BE2C (cell line): Measurements from ENCODE around the gene SS18L1.
A peak's percentile ranks its signal among the peaks of the same experiment; 100 is the strongest.

Experiments
- DNase-seq: peaks from one replicate; pipeline ENCODE4 v3.0.0-alpha.2; 2020
- H3K27me3 ChIP-seq: fragments of 250-450 bp; sonication (Bioruptor Pico); 2 replicates; pipeline ENCODE4 v1.5.1; 2020; ENCODE audit warnings: mild to moderate bottlenecking
- H3K36me3 ChIP-seq: fragments of 250-450 bp; sonication (Bioruptor Pico); 2 replicates; pipeline ENCODE4 v1.5.1; 2020; ENCODE audit warnings: mild to moderate bottlenecking
- H3K4me1 ChIP-seq: fragments of 250-450 bp; sonication (Bioruptor Pico); 2 replicates; pipeline ENCODE4 v1.5.1; 2020
- H3K4me3 ChIP-seq: 2 replicates; pipeline ENCODE4 v1.5.1; 2011; ENCODE audit warnings: low read depth, low read length
- H3K9me3 ChIP-seq: fragments of 250-450 bp; sonication (Bioruptor Pico); 2 replicates; pipeline ENCODE4 v1.5.1; 2020
- TF ChIP-seq, protein P1 (sequence below): IDR thresholded peaks from 2 replicates; pipeline ENCODE4 v1.5.1; 2012; ENCODE audit warnings: mild to moderate bottlenecking, low read depth, low read length

Gene SS18L1

DNA sequence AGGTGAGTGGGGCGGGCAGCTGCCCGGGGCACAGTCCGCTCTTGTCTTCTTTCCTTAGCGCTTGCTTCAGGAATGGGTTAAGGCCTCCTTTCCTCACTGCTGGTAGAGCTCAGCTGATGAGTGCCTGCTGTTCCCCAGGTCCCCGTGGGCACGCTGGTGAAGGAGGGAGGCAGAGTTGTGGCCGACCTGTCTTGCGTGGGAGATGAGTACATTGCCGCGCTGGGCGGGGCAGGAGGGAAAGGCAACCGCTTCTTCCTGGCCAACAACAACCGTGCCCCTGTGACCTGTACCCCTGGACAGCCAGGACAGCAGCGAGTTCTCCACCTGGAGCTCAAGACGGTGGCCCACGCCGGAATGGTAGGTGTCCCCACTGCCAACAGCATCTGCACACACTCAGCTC is 54.9 kb downstream of the SS18L1 start:
- Histone ChIP-seq H3K9me3 (no peaks in the 10 kb centered on the region), H3K27me3 (no peaks in the 10 kb centered on the region), H3K4me1 (peaks cover 17% of the 10 kb centered on the region), H3K4me3 (no peak overlapping the region), H3K36me3 (peaks cover 67% of the 10 kb centered on the region)
- no peak for DNase-seq
- TF ChIP-seq, protein P1, sequence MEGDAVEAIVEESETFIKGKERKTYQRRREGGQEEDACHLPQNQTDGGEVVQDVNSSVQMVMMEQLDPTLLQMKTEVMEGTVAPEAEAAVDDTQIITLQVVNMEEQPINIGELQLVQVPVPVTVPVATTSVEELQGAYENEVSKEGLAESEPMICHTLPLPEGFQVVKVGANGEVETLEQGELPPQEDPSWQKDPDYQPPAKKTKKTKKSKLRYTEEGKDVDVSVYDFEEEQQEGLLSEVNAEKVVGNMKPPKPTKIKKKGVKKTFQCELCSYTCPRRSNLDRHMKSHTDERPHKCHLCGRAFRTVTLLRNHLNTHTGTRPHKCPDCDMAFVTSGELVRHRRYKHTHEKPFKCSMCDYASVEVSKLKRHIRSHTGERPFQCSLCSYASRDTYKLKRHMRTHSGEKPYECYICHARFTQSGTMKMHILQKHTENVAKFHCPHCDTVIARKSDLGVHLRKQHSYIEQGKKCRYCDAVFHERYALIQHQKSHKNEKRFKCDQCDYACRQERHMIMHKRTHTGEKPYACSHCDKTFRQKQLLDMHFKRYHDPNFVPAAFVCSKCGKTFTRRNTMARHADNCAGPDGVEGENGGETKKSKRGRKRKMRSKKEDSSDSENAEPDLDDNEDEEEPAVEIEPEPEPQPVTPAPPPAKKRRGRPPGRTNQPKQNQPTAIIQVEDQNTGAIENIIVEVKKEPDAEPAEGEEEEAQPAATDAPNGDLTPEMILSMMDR: no peak

DNA sequence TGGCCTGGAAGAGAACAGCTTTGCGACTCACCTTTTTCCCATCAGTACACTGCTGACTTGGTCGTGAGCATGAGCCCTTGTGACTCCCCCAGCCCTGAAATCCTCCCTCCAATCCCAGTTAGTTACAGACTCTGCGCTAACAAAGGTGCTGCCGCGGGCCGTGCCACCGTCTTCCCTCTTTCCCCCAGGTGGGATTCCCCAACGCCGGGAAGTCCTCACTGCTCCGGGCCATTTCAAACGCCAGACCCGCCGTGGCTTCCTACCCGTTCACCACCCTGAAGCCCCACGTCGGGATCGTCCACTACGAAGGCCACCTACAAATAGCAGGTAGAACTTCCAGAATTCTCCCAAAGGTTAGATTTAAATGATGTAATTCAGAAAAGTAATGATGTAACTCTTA is 55.4 kb downstream of the SS18L1 start:
- Histone ChIP-seq H3K4me3 (no peak overlapping the region), H3K9me3 (no peaks in the 10 kb centered on the region), H3K27me3 (no peaks in the 10 kb centered on the region), H3K36me3 (peaks cover 67% of the 10 kb centered on the region), H3K4me1 (peaks cover 20% of the 10 kb centered on the region)
- TF ChIP-seq, protein P1: no peak
- no peak for DNase-seq

DNA sequence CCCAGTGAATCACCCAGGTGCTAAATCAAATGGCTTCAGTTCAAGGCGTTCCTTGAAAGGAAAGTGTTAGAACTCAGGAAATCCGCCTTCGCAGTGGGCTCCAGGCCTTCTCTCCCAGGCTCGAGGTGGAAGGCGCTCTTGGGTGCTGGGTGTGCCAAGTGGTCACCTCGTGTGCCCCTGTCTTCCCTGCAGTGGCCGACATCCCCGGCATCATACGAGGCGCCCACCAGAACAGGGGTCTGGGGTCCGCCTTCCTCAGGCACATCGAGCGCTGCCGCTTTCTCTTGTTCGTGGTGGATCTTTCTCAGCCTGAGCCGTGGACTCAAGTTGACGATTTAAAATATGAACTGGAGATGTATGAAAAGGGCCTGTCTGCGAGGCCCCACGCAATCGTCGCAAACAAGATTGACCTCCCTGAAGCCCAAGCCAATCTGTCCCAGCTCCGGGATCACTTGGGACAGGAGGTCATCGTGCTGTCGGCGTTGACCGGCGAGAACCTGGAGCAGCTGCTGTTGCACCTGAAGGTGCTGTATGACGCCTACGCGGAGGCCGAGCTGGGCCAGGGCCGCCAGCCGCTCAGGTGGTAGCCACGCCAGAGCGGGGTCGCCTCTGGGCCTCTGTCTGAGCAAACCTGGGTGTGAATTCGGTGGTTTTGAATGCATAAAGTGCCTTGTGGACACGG is 57.1 kb downstream of the SS18L1 start:
- Histone ChIP-seq H3K36me3 (peaks cover 61% of the 10 kb centered on the region), H3K27me3 (no peaks in the 10 kb centered on the region), H3K4me3 (no peak overlapping the region), H3K9me3 (no peaks in the 10 kb centered on the region), H3K4me1 (peaks cover 20% of the 10 kb centered on the region)
- DNase-seq: no peak
- TF ChIP-seq, protein P1: no peak

DNA sequence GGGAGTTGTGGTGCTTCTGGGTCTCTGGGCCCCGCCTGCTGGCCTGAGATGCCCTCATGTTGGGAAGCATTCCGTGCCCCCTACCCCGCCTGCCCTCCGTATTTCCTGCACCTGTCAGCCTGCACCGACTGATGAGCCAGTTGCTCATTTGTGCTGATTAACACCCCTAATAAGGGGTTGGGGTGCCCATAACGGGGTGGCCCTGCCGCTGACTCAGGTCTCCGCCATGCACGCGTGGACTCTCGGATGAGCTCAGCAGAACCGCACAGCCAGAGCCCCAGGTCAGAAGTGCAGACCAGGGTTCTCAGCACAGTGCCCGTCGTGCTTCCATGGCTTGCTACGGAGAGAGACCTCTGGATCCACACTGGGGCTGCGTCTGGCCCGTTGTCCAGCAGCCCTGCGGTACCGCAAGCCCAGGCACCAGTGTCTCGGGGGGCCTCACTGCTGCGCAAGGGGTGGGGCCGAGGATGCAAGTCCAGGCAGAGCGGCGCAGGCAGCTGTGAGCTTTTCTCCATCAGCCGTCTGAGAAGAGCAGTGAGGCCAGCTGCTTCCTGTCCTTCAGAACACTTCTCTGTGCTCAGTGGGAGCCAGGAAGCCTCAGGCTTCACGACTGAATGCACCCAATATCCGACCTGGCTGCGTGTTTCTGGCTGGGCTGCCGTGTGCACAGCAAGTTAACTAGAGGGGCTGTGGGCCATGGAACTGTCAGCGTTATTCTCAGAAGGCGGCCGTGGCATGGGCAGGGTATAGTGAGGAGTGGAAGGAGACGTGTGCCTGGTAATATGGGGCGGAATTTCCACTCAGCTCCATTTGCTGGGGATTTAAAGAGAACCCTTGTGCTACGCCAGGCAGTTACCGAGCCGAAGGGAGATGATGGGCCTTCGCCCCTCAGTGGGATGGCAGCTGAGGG is 57.9 kb downstream of the SS18L1 start:
- H3K4me1 ChIP-seq: peaks cover 20% of the 10 kb centered on the region
- TF ChIP-seq, protein P1: no peak
- no peaks in the 10 kb centered on the region for H3K9me3 ChIP-seq
- H3K27me3 ChIP-seq: no peaks in the 10 kb centered on the region
- peaks cover 57% of the 10 kb centered on the region for H3K36me3 ChIP-seq
- DNase-seq: peak; percentile 45
- no peak overlapping the region for H3K4me3 ChIP-seq

DNA sequence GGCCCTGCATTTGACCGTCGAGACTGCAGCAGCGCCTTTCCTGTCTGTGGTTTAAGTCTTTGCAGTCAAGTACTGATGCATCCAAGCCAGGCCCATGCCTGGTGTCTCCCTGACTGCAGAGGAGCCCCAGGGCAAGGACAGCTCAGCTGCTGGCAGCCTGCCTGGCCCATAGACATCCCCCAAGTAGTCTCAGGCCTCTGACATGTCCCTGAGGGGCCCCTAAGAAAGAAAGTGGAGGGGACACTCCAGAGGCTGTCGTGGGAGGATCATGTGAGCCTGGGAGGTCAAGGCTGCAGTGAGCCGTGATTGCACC is 58.5 kb downstream of the SS18L1 start:
- DNase-seq: peak; percentile 60
- Histone ChIP-seq H3K27me3 (no peaks in the 10 kb centered on the region), H3K4me3 (no peak overlapping the region), H3K36me3 (peaks cover 53% of the 10 kb centered on the region), H3K4me1 (peaks cover 20% of the 10 kb centered on the region), H3K9me3 (no peaks in the 10 kb centered on the region)
- TF ChIP-seq, protein P1: no peak
